ENCODE results near the gene ZBED4. TPM values are rescaled to one million over a fixed set of nuclear protein-coding genes. Genes with fewer than 3 reads are reported as not detected.

Gene ZBED4
- total RNA-seq, 1 donor from 2014 or later, result 36.5 TPM

DNA sequence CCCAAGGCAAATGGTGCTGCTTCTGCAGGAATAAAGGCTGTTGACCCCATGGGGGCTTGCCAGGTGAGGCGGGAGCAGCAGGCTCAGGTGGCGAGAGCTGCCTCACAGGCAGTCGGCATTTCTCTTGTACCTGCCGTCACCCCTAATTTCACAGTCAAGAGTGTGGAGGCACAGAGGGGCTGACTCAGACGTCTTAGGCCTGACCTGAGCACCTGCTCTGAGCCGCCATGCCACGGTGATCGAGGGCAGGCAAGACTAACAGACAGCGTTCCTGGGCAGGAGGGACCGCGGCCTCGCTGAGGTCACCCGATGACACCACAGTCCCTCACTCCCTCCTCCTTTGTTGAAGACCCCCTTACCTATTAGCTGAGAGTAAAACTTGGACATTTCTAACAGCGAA lies 59.4 kb downstream of the ZBED4 start:
- Mint-ChIP-seq H3K9me3 (ENCODE audit: low read depth) (no peaks in the 10 kb centered on the region), H3K4me1 (ENCODE audit: low read depth) (peaks cover 3% of the 10 kb centered on the region), H3K27me3 (no peaks in the 10 kb centered on the region), H3K4me3 (ENCODE audit: low read depth) (no peak overlapping the region), H3K27ac (no peak overlapping the region), H3K36me3 (ENCODE audit: insufficient read depth) (no peaks in the 10 kb centered on the region)
- DNase-seq (ENCODE audit: low spot score, unreplicated experiment), result no peak
- TF ChIP-seq, protein P1, sequence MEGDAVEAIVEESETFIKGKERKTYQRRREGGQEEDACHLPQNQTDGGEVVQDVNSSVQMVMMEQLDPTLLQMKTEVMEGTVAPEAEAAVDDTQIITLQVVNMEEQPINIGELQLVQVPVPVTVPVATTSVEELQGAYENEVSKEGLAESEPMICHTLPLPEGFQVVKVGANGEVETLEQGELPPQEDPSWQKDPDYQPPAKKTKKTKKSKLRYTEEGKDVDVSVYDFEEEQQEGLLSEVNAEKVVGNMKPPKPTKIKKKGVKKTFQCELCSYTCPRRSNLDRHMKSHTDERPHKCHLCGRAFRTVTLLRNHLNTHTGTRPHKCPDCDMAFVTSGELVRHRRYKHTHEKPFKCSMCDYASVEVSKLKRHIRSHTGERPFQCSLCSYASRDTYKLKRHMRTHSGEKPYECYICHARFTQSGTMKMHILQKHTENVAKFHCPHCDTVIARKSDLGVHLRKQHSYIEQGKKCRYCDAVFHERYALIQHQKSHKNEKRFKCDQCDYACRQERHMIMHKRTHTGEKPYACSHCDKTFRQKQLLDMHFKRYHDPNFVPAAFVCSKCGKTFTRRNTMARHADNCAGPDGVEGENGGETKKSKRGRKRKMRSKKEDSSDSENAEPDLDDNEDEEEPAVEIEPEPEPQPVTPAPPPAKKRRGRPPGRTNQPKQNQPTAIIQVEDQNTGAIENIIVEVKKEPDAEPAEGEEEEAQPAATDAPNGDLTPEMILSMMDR (IDR thresholded peaks at IDR 0.05; ENCODE audit: unreplicated experiment), result no peak

DNA sequence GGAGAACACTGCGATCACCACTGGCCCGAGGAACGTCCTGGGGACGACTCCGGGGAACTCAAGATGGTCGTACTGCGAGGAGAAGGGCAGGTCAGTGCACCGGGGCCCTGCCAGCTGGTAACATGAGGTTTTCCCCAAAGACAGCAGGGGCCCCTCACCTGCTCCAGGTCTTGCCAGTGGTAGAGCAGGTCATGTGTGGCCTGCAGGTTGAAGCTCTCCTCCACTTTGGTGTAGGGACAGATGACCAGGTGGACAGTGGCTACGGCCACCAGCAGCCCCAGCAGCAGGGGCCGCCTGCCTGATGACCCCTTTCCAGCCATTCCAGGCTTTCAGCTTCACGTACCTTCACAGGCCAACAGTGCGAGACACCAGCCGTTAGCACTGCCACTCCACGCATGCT lies 59.8 kb downstream of the ZBED4 start:
- Mint-ChIP-seq H3K36me3 (ENCODE audit: insufficient read depth) (no peaks in the 10 kb centered on the region), H3K9me3 (ENCODE audit: low read depth) (no peaks in the 10 kb centered on the region), H3K27me3 (no peaks in the 10 kb centered on the region), H3K4me3 (ENCODE audit: low read depth) (no peak overlapping the region), H3K27ac (no peak overlapping the region), H3K4me1 (ENCODE audit: low read depth) (peaks cover 3% of the 10 kb centered on the region)
- DNase-seq (ENCODE audit: low spot score, unreplicated experiment), result no peak
- TF ChIP-seq, protein P1 (IDR thresholded peaks at IDR 0.05; ENCODE audit: unreplicated experiment), result no peak

DNA sequence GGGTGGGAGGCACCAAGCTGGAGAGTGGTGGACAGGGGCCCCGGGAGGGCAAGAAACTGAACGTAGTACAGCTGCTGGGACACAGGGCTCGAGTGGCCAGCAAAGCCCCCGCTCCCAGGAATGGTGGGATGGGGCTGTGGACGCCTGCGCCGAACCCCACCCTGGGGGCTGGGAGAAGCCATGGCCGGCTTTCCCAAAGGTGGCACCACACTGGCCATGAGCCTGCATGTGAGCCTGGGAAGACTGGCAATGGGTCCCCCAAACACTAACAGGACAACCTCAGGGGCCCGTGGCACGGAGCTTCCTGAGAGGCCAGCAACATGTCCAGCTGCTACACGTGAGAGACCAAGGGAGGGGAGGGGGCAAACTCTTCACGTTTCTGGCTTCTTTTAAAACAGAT lies 60.6 kb downstream of the ZBED4 start:
- DNase-seq (ENCODE audit: low spot score, unreplicated experiment), result no peak
- Mint-ChIP-seq H3K4me3 (ENCODE audit: low read depth) (no peak overlapping the region), H3K27ac (no peak overlapping the region), H3K4me1 (ENCODE audit: low read depth) (peaks cover 3% of the 10 kb centered on the region), H3K27me3 (no peaks in the 10 kb centered on the region), H3K9me3 (ENCODE audit: low read depth) (no peaks in the 10 kb centered on the region), H3K36me3 (ENCODE audit: insufficient read depth) (no peaks in the 10 kb centered on the region)
- TF ChIP-seq, protein P1 (IDR thresholded peaks at IDR 0.05; ENCODE audit: unreplicated experiment), result no peak

DNA sequence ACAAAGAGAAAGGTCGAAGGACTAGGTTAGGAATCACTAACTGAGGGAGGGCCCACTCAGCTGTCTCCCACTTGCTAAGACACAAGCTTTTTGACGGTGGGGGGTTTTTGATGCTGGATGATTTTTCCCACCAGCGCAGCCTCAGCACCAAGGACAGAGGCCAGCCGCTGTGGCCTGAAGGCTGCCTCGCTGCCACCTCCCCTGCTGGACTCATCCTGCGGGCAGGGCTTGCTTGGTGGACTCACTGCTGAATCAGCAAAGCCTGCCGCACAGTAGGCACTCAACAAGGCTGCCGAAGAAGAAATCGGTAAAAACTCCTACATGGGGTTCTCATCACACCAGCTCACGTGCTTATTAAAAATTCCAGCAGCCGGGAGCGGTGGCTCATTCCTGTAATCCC lies 62.0 kb downstream of the ZBED4 start:
- TF ChIP-seq, protein P1 (IDR thresholded peaks at IDR 0.05; ENCODE audit: unreplicated experiment), result no peak
- Mint-ChIP-seq H3K9me3 (ENCODE audit: low read depth) (no peaks in the 10 kb centered on the region), H3K4me3 (ENCODE audit: low read depth) (no peak overlapping the region), H3K27me3 (no peaks in the 10 kb centered on the region), H3K27ac (no peak overlapping the region), H3K4me1 (ENCODE audit: low read depth) (peaks cover 6% of the 10 kb centered on the region), H3K36me3 (ENCODE audit: insufficient read depth) (no peaks in the 10 kb centered on the region)
- no peak for DNase-seq (ENCODE audit: low spot score, unreplicated experiment)

DNA sequence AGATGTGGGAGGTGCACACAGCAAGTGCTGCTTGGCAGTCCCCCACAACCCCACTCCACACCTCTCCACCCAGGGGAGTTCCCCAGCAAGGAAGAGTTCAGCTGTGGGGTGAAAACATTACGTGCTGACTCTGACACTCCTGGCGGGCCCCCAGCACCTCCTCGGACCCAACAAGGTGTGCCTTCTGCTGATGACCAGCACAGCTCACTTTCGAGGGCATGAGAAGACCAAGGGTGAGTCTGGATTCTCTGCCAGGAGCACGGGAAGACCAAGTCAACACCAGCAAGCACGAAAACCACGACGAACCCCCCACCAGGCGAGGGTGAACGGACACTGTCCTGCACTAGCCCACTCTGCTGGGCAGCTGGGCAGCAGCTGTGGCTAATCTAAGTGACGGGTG lies 63.2 kb downstream of the ZBED4 start:
- TF ChIP-seq, protein P1 (IDR thresholded peaks at IDR 0.05; ENCODE audit: unreplicated experiment), result no peak

More for the DNA sequence above, 63.2 kb downstream of the ZBED4 start:
- no peaks in the 10 kb centered on the region for H3K9me3 Mint-ChIP-seq (ENCODE audit: low read depth)
- H3K27me3 Mint-ChIP-seq, result no peaks in the 10 kb centered on the region
- DNase-seq (ENCODE audit: low spot score, unreplicated experiment), result no peak
- no peaks in the 10 kb centered on the region for H3K36me3 Mint-ChIP-seq (ENCODE audit: insufficient read depth)
- peak overlapping the region; percentile 84 for H3K4me3 Mint-ChIP-seq (ENCODE audit: low read depth)
- H3K4me1 Mint-ChIP-seq (ENCODE audit: low read depth), result peaks cover 6% of the 10 kb centered on the region
- no peak overlapping the region for H3K27ac Mint-ChIP-seq

All from progenitor cell of endocrine pancreas (in vitro differentiated cells).